Ovary (tissue), 9 donors: ENCODE results near the gene MRPL34. TPM values are rescaled to one million over a fixed set of nuclear protein-coding genes. Genes with fewer than 3 reads are reported as not detected.

Experiments
- DNase-seq, 5 donors: peaks; one replicate each; pipeline ENCODE4 v3.0.0-alpha.2; 2019 to 2020
- H3K27ac ChIP-seq, 2 donors: fragments of 200-600 bp; one replicate each; pipeline versions ENCODE4 v1.5.1 to v1.8.0; 2019 to 2022
- H3K27me3 ChIP-seq: fragments of 200-600 bp; one replicate; pipeline ENCODE4 v1.8.0; 2022
- H3K36me3 ChIP-seq: fragments of 200-600 bp; sonication (generic); one replicate; pipeline ENCODE4 v1.5.1; 2019
- H3K4me1 ChIP-seq: one replicate; pipeline ENCODE4 v1.8.1; 2013; ENCODE audit warnings: mild to moderate bottlenecking, moderate library complexity; ENCODE audit not compliant: insufficient read depth
- H3K4me3 ChIP-seq: fragments of 200-600 bp; sonication (generic); one replicate; pipeline ENCODE4 v1.5.1; 2017
- H3K9me3 ChIP-seq, 2 donors: fragments of 200-600 bp in 1 of 2; sonication (generic) in 1 of 2; one replicate each; pipeline versions ENCODE4 v1.5.1 to v1.8.1; 2013 to 2019; ENCODE audit warnings: mild to moderate bottlenecking in 1 of 2, moderate library complexity in 1 of 2
- EP300 ChIP-seq: sonication (generic); formaldehyde crosslinking; IDR thresholded peaks from one replicate; pipeline ENCODE4 v1.6.1; 2017; ENCODE audit warnings: antibody characterized with exemption
- POLR2A ChIP-seq: fragments of 450-650 bp; IDR thresholded peaks from one replicate; pipeline ENCODE4 v1.6.1; 2017; ENCODE audit warnings: antibody characterized with exemption, mild to moderate bottlenecking, moderate library complexity
- WGBS, 3 donors: extraction: QIAGEN DNeasy Blood & Tissue Kit in 1 of 3; methylation state at CpG; one replicate each; pipeline versions ENCODE4 v1.1.5 to v1.1.7; 2013 to 2017; 5-methylcytosine and 5-hydroxymethylcytosine counted together
- intact Hi-C, 4 donors: fragments of 100-400 bp; cut with DNase I; formaldehyde crosslinking; loops; one replicate each; pipeline versions ENCODE4 v1.11.0 to v1.15.1; 2022 to 2023
- polyA plus RNA-seq, 2 donors: library from polyadenylated mRNA; stranded (reverse); fragments of 200-250 nt in 1 of 2; fragments of 350-450 nt in 1 of 2; fragmentation: Illumina TruSeq in 1 of 2; extraction: RNeasy Lipid Tissue Mini Kit (QIAGEN cat#74804) in 1 of 2; gene quantifications; one replicate each; pipeline ENCODE4 v1.2.3, GENCODE V29; 2013 to 2014
- total RNA-seq, 7 donors: library from RNA; depleted of rRNA in 2 of 7; stranded (reverse); fragments of >200 nt in 2 of 7; fragmentation: NEBNext Ultra II Directional in 3 of 7; extraction: Animal tissue kit (Norgen Biotek cat#: 25700) in 3 of 7; gene quantifications; one replicate each; pipeline versions ENCODE4 v1.1.0 to v1.2.4, GENCODE V29; 2016 to 2023
- TF ChIP-seq, protein P1 (sequence below), 3 donors: fragments of 450-650 bp in 2 of 3; fragments of 200-600 bp in 1 of 3; IDR thresholded peaks; one replicate each; pipeline versions ENCODE4 v1.5.1 to v1.8.0; 2016 to 2022; ENCODE audit warnings: antibody characterized with exemption in 3 of 3, mild to moderate bottlenecking in 1 of 3
- donor health status: DM: no; HTN: no; CAD: no; lungs with moderate emphysema.
- donor health status: DM: no; HTN: no; CAD: no.
- donor health status: Bipolar disorder and iron deficiency.
- donor health status: DM: yes; HTN: yes; CAD: no.
- donor health status: DM: no; HTN: no; CAD: no.
- donor health status: DM: yes; HTN: yes; CAD: no.

The MRPL34 gene
- total and polyA plus RNA-seq, 9 donors = 39.5 to 93.4 (median 58.3) TPM

DNA sequence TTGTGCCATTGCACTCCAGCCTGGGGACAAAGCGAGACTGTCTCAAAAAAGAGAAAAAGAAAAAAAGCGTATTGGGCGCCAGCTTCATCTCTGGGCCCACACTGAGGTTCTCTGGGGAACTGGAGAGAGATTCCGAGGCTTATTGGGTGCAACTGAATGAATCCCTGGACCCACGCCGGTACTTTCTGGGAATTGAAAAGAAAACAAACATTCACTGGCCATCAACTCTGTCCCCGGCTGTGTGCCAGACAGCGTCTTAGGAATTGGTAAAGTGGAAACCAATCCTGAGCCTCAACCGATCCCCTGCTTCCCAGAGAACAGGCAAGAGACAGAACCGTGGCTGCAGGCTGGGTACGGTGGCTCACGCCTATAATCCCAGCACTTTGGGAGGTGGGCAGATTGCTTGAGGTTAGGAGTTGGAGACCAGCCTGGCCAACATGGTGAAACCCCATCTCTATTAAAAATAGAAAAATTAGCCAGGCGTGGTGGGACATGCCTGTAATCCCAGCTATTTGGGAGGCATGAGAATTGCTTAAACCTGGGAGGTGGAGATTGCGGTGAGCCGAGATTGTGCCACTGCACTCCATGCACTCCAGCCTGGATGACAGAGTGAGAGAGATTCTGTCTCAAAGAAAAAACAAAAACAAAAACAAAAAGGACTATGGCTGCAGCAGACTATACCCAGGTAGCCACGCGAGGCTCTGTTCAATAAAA is 20.4 kb downstream of the MRPL34 start:
- TF ChIP-seq, protein P1, sequence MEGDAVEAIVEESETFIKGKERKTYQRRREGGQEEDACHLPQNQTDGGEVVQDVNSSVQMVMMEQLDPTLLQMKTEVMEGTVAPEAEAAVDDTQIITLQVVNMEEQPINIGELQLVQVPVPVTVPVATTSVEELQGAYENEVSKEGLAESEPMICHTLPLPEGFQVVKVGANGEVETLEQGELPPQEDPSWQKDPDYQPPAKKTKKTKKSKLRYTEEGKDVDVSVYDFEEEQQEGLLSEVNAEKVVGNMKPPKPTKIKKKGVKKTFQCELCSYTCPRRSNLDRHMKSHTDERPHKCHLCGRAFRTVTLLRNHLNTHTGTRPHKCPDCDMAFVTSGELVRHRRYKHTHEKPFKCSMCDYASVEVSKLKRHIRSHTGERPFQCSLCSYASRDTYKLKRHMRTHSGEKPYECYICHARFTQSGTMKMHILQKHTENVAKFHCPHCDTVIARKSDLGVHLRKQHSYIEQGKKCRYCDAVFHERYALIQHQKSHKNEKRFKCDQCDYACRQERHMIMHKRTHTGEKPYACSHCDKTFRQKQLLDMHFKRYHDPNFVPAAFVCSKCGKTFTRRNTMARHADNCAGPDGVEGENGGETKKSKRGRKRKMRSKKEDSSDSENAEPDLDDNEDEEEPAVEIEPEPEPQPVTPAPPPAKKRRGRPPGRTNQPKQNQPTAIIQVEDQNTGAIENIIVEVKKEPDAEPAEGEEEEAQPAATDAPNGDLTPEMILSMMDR (IDR thresholded peaks at IDR 0.05) = no peak
- TF ChIP-seq POLR2A (no peak), EP300 (no peak)
- Histone ChIP-seq H3K4me3 (no peak overlapping the region), H3K27ac (no peak overlapping the region), H3K27me3 (no peaks in the 10 kb centered on the region), H3K4me1 (peaks cover 4% of the 10 kb centered on the region), H3K9me3 (no peaks in the 10 kb centered on the region), H3K36me3 (no peaks in the 10 kb centered on the region)
- 84 to 89% (median 88%) methylated on average over 17 of the region's 17 CpGs for whole genome bisulfite sequencing, 3 donors
- intact Hi-C loops = no loop called here
- no peak for DNase-seq

DNA sequence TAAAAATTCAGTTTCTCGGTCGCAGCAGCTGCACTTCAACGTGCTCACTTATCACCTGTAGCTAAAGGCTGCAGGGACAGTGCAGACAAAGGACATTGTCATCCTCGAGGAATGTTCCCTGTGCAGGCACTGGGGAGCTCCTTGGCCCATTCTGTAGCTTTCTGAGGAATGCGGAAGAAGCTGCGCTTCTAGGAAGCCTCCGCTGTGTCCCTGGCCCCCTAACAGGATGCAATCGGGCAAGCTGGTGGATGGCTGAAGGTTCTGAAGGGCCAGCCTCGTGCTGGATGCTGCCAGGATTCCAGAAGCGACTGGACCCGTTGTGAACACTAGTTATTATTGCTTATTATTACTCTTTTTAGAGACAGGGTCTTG is 20.9 kb downstream of the MRPL34 start:
- peaks cover 4% of the 10 kb centered on the region for H3K4me1 ChIP-seq
- no peaks in the 10 kb centered on the region for H3K36me3 ChIP-seq
- no peak overlapping the region for H3K27ac ChIP-seq
- no peaks in the 10 kb centered on the region for H3K27me3 ChIP-seq
- no peaks in the 10 kb centered on the region for H3K9me3 ChIP-seq
- no peak for DNase-seq
- intact Hi-C loops = no loop called here
- TF ChIP-seq, protein P1 (IDR thresholded peaks at IDR 0.05) = no peak
- TF ChIP-seq EP300 (no peak), POLR2A (no peak)
- no peak overlapping the region for H3K4me3 ChIP-seq
- WGBS, 3 donors = 81 to 85% (median 85%) methylated on average over 11 of the region's 11 CpGs

DNA sequence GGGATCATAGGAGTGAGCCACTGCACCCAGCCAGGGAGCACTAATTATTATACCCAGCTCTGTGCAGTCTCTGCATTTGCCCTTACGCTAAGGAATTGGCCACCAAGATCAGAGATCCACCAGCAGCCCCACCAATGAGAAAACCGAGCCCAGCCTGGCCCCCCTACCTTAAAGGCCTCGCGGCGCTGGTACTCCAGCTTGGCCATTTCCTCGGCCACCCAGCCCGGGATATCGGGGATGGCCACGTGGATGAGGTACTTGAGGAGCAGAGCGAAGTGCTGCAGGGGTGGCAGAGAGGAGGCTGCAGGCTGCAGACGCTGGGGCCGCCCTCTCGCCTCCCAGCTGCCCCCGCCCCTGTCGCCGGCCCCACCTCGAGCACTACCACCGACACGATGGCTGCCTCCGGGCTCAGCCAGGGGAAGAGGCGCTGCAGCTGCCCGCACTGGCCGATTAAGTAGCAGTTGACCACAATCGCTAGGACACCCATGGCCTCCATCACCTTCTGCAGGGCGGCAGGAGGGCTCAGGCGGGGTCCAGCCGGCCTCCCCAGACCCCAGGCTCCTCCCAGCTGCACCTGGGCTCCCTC is 21.5 kb downstream of the MRPL34 start:
- Histone ChIP-seq H3K9me3 (no peaks in the 10 kb centered on the region), H3K36me3 (no peaks in the 10 kb centered on the region), H3K4me3 (no peak overlapping the region), H3K4me1 (peaks cover 4% of the 10 kb centered on the region), H3K27ac (no peak overlapping the region), H3K27me3 (no peaks in the 10 kb centered on the region)
- intact Hi-C loops = no loop called here
- WGBS, 3 donors = 63 to 78% (median 66%) methylated on average over 14 to 27 of the region's 27 CpGs
- DNase-seq = no peak
- TF ChIP-seq EP300 (no peak), POLR2A (no peak)
- TF ChIP-seq, protein P1 (IDR thresholded peaks at IDR 0.05) = no peak

DNA sequence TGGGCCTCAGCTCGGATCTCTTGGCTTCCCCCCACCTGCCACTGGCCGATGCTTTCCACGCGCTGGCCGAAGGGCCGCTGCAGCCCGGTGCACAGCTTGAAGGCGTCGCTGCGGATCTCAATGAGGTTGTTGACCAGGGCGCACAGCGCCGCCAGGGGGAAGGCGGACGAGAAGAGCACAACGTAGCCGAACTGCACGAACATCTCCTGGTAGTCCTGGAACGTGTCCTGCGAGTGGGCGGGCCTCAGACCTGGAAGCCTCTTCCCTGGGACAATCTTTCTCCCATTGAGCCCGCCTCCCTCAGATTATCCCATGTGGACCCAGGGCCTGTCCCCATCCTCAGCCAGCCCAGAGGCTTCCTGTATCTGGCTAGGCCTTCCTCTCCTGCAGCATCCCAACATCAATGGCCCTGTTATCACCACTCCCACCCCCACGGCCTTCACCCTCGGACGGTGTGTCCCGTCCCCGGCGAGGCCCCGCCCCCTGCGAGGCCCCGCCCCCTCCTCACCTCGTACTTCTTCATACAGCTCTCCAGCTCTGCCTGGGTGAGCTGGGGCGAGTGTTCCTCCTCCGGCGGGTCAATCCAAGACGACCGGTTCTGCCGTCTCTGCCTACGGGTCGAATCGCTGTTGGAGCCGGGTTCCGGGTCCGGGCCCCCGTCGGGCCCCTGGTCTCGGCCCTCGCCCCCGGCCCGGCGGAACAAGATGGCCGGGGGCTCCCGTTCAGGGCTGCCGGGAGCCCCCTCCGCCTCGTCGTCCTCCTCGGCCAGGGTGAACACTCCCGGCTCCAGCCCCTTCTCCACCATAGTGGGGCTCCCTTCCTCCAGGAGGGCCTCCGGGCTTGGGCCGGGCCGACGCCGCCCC is 22.2 kb downstream of the MRPL34 start:
- no peaks in the 10 kb centered on the region for H3K9me3 ChIP-seq
- H3K4me1 ChIP-seq = peaks cover 4% of the 10 kb centered on the region
- intact Hi-C loops = no loop called here
- H3K27me3 ChIP-seq = no peaks in the 10 kb centered on the region
- peak; percentile 83 to 90 (median 85) for DNase-seq
- no peak for TF ChIP-seq POLR2A
- TF ChIP-seq, protein P1 (IDR thresholded peaks at IDR 0.05) = peak in 2 of 3 donors; percentile 59 to 67
- H3K27ac ChIP-seq = no peak overlapping the region
- peak overlapping the region; percentile 40 for H3K4me3 ChIP-seq
- 5 to 21% (median 15%) methylated on average over 51 to 64 of the region's 64 CpGs for WGBS, 3 donors
- H3K36me3 ChIP-seq = no peaks in the 10 kb centered on the region
